ENCODE measurements around the gene OSBP2.

DNA sequence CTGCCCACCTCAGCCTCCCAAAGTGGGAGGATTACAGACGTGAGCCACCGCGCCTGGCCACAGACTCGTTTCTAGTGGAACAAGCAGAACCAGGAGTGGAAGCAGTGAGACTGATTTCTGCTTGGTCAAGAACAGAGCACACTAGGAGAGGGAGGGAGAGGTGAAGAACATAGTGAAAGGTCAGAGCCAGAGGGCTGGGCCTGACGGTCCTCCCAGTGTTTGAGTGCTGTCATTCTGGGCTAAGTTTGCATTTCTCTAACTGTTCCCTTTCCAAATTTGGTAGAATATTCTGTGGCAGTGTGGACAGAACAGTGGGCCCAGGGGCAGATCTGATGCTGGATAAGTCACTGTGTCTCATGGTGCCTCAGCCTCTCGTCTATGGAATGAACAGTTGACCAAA lies 55.2 kb downstream of the OSBP2 start:
- TF ChIP-seq, protein P1, sequence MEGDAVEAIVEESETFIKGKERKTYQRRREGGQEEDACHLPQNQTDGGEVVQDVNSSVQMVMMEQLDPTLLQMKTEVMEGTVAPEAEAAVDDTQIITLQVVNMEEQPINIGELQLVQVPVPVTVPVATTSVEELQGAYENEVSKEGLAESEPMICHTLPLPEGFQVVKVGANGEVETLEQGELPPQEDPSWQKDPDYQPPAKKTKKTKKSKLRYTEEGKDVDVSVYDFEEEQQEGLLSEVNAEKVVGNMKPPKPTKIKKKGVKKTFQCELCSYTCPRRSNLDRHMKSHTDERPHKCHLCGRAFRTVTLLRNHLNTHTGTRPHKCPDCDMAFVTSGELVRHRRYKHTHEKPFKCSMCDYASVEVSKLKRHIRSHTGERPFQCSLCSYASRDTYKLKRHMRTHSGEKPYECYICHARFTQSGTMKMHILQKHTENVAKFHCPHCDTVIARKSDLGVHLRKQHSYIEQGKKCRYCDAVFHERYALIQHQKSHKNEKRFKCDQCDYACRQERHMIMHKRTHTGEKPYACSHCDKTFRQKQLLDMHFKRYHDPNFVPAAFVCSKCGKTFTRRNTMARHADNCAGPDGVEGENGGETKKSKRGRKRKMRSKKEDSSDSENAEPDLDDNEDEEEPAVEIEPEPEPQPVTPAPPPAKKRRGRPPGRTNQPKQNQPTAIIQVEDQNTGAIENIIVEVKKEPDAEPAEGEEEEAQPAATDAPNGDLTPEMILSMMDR (IDR thresholded peaks at IDR 0.05): no peak
- no peak for TF ChIP-seq POLR2A (IDR thresholded peaks at IDR 0.05)
